MM.1S (cell line): Measurements from ENCODE around the gene IQSEC1.

Experiments
- DNase-seq: peaks from one replicate; pipeline ENCODE4 v3.0.0-alpha.2; 2015
- H2AFZ ChIP-seq: fragments of 300-600 bp; sonication (generic); 2 replicates; pipeline ENCODE4 v1.6.0; 2016; ENCODE audit warnings: antibody characterized with exemption, low read length
- H3F3A ChIP-seq: fragments of 300-600 bp; sonication (generic); 2 replicates; pipeline ENCODE4 v1.6.1; 2016; ENCODE audit warnings: mild to moderate bottlenecking, antibody characterized with exemption, low read length, moderate library complexity, mixed read lengths; ENCODE audit not compliant: insufficient read depth
- H3K27ac ChIP-seq: fragments of 300-600 bp; sonication (generic); 2 replicates; pipeline ENCODE4 v1.5.1; 2016; ENCODE audit warnings: mild to moderate bottlenecking, low read length
- H3K27me3 ChIP-seq: fragments of 300-600 bp; sonication (generic); replicated peaks from 2 replicates; pipeline ENCODE4 v1.6.0; 2016; ENCODE audit warnings: low read length; ENCODE audit not compliant: insufficient read depth
- H3K36me3 ChIP-seq: fragments of 300-600 bp; sonication (generic); replicated peaks from 2 replicates; pipeline ENCODE4 v1.6.1; 2016; ENCODE audit warnings: mild to moderate bottlenecking, low read length, mixed read lengths; ENCODE audit not compliant: insufficient read depth
- H3K4me1 ChIP-seq: fragments of 300-600 bp; sonication (generic); 2 replicates; pipeline ENCODE4 v1.6.1; 2016; ENCODE audit warnings: low read length, mixed read lengths
- H3K4me2 ChIP-seq: fragments of 300-600 bp; sonication (generic); 2 replicates; pipeline ENCODE4 v1.6.0; 2016; ENCODE audit warnings: low read depth, low read length
- H3K4me3 ChIP-seq: fragments of 300-600 bp; sonication (generic); 2 replicates; pipeline ENCODE4 v1.5.1; 2016; ENCODE audit warnings: low read length, mixed read lengths
- H3K79me2 ChIP-seq: fragments of 300-600 bp; sonication (generic); 2 replicates; pipeline ENCODE4 v1.6.1; 2016; ENCODE audit warnings: mixed run types, low read length, mixed read lengths
- H3K9ac ChIP-seq: fragments of 300-600 bp; sonication (generic); 2 replicates; pipeline ENCODE4 v1.6.1; 2016; ENCODE audit warnings: low read length, mixed read lengths
- H3K9me2 ChIP-seq: fragments of 300-600 bp; sonication (generic); replicated peaks from 2 replicates; pipeline ENCODE4 v1.6.1; 2016; ENCODE audit warnings: mild to moderate bottlenecking, low read length, mixed read lengths; ENCODE audit not compliant: insufficient read depth
- H3K9me3 ChIP-seq: fragments of 300-600 bp; sonication (generic); replicated peaks from 2 replicates; pipeline ENCODE4 v1.6.1; 2016; ENCODE audit warnings: mild to moderate bottlenecking, low read length, mixed read lengths; ENCODE audit not compliant: insufficient read depth
- H4K20me1 ChIP-seq: fragments of 300-600 bp; sonication (generic); 2 replicates; pipeline ENCODE4 v1.6.1; 2016; ENCODE audit warnings: mild to moderate bottlenecking, low read length, moderate library complexity, mixed read lengths; ENCODE audit not compliant: insufficient read depth
- CTCF ChIP-seq: fragments of 300-600 bp; sonication (generic); IDR thresholded peaks from 2 replicates; pipeline ENCODE4 v1.5.1; 2016; ENCODE audit warnings: antibody characterized with exemption, low read length, mixed read lengths
- EZH2 ChIP-seq: fragments of 300-600 bp; sonication (generic); optimal IDR thresholded peaks from 2 replicates; pipeline ENCODE3; 2017; ENCODE audit warnings: low read depth, mild to moderate bottlenecking, antibody characterized with exemption, low read length, mixed read lengths
- EZH2phosphoT487 ChIP-seq: fragments of 300-600 bp; sonication (generic); IDR thresholded peaks from 2 replicates; pipeline ENCODE4 v1.6.1; 2018; ENCODE audit warnings: antibody characterized with exemption, low read length

IQSEC1 gene

GRCh38 chr3:12946251-12946648, 127.0 kb downstream of the IQSEC1 start:
- no peaks in the 10 kb centered on the region for H3K9me3 ChIP-seq
- no peak overlapping the region for H3K9ac ChIP-seq
- H3F3A ChIP-seq, result no peaks in the 10 kb centered on the region
- no peaks in the 10 kb centered on the region for H3K9me2 ChIP-seq
- TF ChIP-seq EZH2phosphoT487 (no peak), EZH2 (no peak), CTCF (no peak)
- no peaks in the 10 kb centered on the region for H3K4me1 ChIP-seq
- no peak overlapping the region for H2AFZ ChIP-seq
- no peak for DNase-seq
- no peak overlapping the region for H3K4me3 ChIP-seq
- H3K36me3 ChIP-seq, result no peaks in the 10 kb centered on the region
- H3K27ac ChIP-seq, result no peak overlapping the region
- peaks cover 9% of the 10 kb centered on the region; the same call in 1 of the 2 replicates for H4K20me1 ChIP-seq
- H3K79me2 ChIP-seq, result peaks cover 85% of the 10 kb centered on the region
- no peaks in the 10 kb centered on the region for H3K27me3 ChIP-seq
- no peak overlapping the region for H3K4me2 ChIP-seq

GRCh38 chr3:12944849-12945248, 128.4 kb downstream of the IQSEC1 start:
- no peak overlapping the region for H3K4me2 ChIP-seq
- H3K79me2 ChIP-seq, result peaks cover 79% of the 10 kb centered on the region
- no peak overlapping the region for H3K4me3 ChIP-seq
- TF ChIP-seq EZH2 (no peak), CTCF (no peak), EZH2phosphoT487 (no peak)
- DNase-seq, result no peak
- H3K9me2 ChIP-seq, result no peaks in the 10 kb centered on the region
- no peak overlapping the region for H3K27ac ChIP-seq
- H2AFZ ChIP-seq, result no peak overlapping the region
- H4K20me1 ChIP-seq, result peaks cover 9% of the 10 kb centered on the region; the same call in 1 of the 2 replicates
- no peak overlapping the region for H3K9ac ChIP-seq
- H3K27me3 ChIP-seq, result no peaks in the 10 kb centered on the region
- no peaks in the 10 kb centered on the region for H3K9me3 ChIP-seq
- no peaks in the 10 kb centered on the region for H3K4me1 ChIP-seq
- H3K36me3 ChIP-seq, result no peaks in the 10 kb centered on the region
- H3F3A ChIP-seq, result no peaks in the 10 kb centered on the region

- H2AFZ ChIP-seq, result no peak overlapping the region
- H3K4me3 ChIP-seq, result no peak overlapping the region
- no peak overlapping the region for H3K4me2 ChIP-seq
- no peaks in the 10 kb centered on the region for H3K27me3 ChIP-seq
- H3F3A ChIP-seq, result no peaks in the 10 kb centered on the region
- peaks cover 9% of the 10 kb centered on the region; the same call in 1 of the 2 replicates for H4K20me1 ChIP-seq
- no peaks in the 10 kb centered on the region for H3K9me3 ChIP-seq
- TF ChIP-seq EZH2 (no peak), CTCF (no peak)
- peaks cover 75% of the 10 kb centered on the region for H3K79me2 ChIP-seq
- no peak overlapping the region for H3K27ac ChIP-seq
- no peak overlapping the region for H3K9ac ChIP-seq
- no peaks in the 10 kb centered on the region for H3K36me3 ChIP-seq
- H3K9me2 ChIP-seq, result no peaks in the 10 kb centered on the region
- DNase-seq, result no peak
- no peaks in the 10 kb centered on the region for H3K4me1 ChIP-seq
Measured at GRCh38 chr3:12944413-12944812, 128.8 kb downstream of the IQSEC1 start.
